Type B pancreatic cell (in vitro differentiated cells): ENCODE results near the gene STX1B. TPM values are rescaled to one million over a fixed set of nuclear protein-coding genes. Genes with fewer than 3 reads are reported as not detected.
"Not testable (repeated sequence)": the region's sequence is repeated elsewhere in the genome, so short reads cannot be mapped to it uniquely, and the experiment has no call there.

ENCODE experiments used
- DNase-seq: peaks from one replicate; pipeline ENCODE4 v3.0.0; 2021; ENCODE audit warnings: mixed read lengths; ENCODE audit not compliant: unreplicated experiment; ENCODE audit errors: extremely low spot score
- H3K27ac Mint-ChIP-seq: 2 replicates; pipeline ENCODE4 v1.8.0; 2021; ENCODE audit warnings: mild to moderate bottlenecking, mixed read lengths
- H3K27me3 Mint-ChIP-seq: 2 replicates; pipeline ENCODE4 v1.8.0; 2021; ENCODE audit warnings: mixed read lengths
- H3K36me3 Mint-ChIP-seq: 2 replicates; pipeline ENCODE4 v1.8.0; 2021; ENCODE audit warnings: mixed read lengths
- H3K4me1 Mint-ChIP-seq: one replicate; pipeline ENCODE4 v1.8.0; 2021; ENCODE audit warnings: mixed read lengths; ENCODE audit not compliant: unreplicated experiment
- H3K4me3 Mint-ChIP-seq: 2 replicates; pipeline ENCODE4 v1.8.0; 2021; ENCODE audit warnings: mild to moderate bottlenecking, mixed read lengths
- H3K9me3 Mint-ChIP-seq: 2 replicates; pipeline ENCODE4 v1.8.0; 2021; ENCODE audit warnings: mixed read lengths
- total RNA-seq: library from RNA; stranded (reverse); gene quantifications from 2 replicates; pipeline ENCODE4 v1.2.1, GENCODE V29; 2021; ENCODE audit warnings: low replicate concordance
- TF ChIP-seq, protein P1 (sequence below): fragments of 200-600 bp; sonication (generic); conservative IDR thresholded peaks from 2 replicates; pipeline ENCODE4 v1.5.0; 2021; ENCODE audit warnings: antibody characterized with exemption, mild to moderate bottlenecking

The STX1B gene
- total RNA-seq, 1 donor from 2014 or later, result 9.9 TPM

DNA sequence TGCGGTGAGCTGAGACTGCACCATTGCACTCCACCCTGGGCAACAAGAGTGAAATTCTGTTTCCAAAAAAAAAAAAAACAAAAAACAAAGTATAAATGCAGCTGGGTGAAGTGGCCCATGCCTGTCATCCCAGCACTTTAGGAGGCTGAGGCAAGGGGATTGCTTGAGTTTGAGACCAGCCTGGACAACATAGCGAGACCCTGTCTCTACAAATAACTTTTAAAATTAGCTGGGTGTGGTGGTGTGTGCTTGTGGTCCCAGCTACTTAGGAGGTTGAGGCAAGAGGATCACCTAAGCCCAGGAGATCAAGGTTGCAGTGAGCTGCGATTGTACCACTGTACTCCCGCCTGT lies 12.8 kb upstream of the STX1B start:
- H3K27ac Mint-ChIP-seq, result no peak overlapping the region
- H3K27me3 Mint-ChIP-seq, result no peaks in the 10 kb centered on the region
- TF ChIP-seq, protein P1, sequence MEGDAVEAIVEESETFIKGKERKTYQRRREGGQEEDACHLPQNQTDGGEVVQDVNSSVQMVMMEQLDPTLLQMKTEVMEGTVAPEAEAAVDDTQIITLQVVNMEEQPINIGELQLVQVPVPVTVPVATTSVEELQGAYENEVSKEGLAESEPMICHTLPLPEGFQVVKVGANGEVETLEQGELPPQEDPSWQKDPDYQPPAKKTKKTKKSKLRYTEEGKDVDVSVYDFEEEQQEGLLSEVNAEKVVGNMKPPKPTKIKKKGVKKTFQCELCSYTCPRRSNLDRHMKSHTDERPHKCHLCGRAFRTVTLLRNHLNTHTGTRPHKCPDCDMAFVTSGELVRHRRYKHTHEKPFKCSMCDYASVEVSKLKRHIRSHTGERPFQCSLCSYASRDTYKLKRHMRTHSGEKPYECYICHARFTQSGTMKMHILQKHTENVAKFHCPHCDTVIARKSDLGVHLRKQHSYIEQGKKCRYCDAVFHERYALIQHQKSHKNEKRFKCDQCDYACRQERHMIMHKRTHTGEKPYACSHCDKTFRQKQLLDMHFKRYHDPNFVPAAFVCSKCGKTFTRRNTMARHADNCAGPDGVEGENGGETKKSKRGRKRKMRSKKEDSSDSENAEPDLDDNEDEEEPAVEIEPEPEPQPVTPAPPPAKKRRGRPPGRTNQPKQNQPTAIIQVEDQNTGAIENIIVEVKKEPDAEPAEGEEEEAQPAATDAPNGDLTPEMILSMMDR, result no peak
- no peaks in the 10 kb centered on the region for H3K4me1 Mint-ChIP-seq
- no peak for DNase-seq
- H3K4me3 Mint-ChIP-seq, result no peak overlapping the region
- H3K9me3 Mint-ChIP-seq, result no peaks in the 10 kb centered on the region
- no peaks in the 10 kb centered on the region for H3K36me3 Mint-ChIP-seq

DNA sequence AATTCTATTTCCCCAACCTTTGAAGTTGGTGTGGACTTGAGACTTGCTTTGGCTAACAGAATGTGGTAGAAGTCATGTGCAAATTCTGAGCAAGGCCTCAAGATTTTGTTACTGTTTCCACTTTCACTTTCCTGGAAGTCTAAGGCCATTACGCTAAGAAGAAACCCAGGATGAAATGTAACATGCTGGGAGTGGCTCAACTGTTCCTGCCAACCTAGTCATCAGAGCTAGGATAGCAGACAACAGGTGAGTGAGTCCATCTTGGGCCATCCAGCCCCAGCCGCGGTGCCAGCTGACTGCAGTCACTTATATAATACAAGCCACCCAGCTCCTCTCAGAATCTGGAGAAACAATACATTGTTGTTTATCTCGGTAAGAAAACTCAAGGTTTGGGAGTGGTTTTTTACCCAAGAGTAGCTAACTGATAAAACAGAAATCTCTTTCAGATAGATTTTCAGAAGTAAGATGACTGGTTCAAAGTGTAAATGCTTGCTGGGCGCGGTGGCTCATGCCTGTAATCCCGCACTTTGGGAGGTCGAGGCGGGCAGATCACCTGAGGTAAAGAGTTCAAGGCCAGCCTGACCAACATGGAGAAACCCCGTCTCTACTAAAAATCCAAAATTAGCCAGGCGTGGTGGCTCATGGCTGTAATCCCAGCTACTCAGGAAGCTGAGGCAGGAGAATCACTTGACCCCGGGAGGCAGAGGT lies 12.3 kb upstream of the STX1B start:
- no peaks in the 10 kb centered on the region for H3K4me1 Mint-ChIP-seq
- H3K36me3 Mint-ChIP-seq, result no peaks in the 10 kb centered on the region
- H3K9me3 Mint-ChIP-seq, result no peaks in the 10 kb centered on the region
- no peak for DNase-seq
- H3K4me3 Mint-ChIP-seq, result no peak overlapping the region
- no peak overlapping the region for H3K27ac Mint-ChIP-seq
- no peaks in the 10 kb centered on the region for H3K27me3 Mint-ChIP-seq
- TF ChIP-seq, protein P1, result no peak

DNA sequence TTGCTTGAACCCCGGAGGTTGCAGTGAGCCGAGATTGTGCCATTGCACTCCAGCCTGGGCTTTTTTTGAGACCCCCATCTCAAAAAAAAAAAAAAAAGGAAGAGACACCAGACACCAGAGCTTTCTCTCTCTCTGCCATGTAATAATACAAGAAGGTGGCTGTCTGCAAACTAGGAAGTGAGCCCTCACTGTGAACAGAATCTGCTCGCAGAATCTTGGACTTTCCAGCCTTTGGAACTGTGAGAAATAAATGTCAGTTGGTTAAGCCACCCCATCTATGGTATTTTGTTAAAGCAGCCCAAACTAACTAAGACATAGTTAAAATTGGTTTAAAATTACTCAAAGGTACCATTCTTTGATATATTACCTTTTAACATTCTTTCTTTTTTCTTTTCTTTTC lies 10.1 kb upstream of the STX1B start:
- no peaks in the 10 kb centered on the region for H3K9me3 Mint-ChIP-seq
- H3K4me1 Mint-ChIP-seq, result no peaks in the 10 kb centered on the region
- no peak for DNase-seq
- TF ChIP-seq, protein P1, result no peak
- H3K4me3 Mint-ChIP-seq, result no peak overlapping the region
- no peaks in the 10 kb centered on the region for H3K27me3 Mint-ChIP-seq
- H3K27ac Mint-ChIP-seq, result no peak overlapping the region
- no peaks in the 10 kb centered on the region for H3K36me3 Mint-ChIP-seq

DNA sequence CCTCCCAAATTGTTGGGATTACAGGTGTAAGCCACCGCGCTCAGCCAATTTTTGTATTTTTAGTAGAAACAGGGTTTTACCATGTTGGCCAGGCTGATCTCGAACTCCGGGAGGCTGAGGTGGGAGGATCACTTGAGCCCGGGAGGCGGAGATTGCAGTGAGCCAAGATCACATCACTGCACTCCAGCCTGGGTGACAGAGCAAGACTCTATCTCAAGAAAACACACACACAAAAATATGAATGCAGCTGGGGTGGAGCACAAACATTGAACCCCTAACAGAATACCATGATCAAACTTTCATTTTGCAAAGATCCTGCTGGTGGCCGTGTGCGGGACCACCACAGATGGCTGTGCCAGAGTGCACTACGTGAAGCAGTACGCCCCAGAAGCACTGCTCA lies 7.3 kb upstream of the STX1B start:
- not testable (repeated sequence) for H3K4me1 Mint-ChIP-seq, H3K27ac Mint-ChIP-seq, DNase-seq, H3K9me3 Mint-ChIP-seq, H3K4me3 Mint-ChIP-seq, H3K36me3 Mint-ChIP-seq
- peaks cover 22% of the 10 kb centered on the region for H3K27me3 Mint-ChIP-seq

DNA sequence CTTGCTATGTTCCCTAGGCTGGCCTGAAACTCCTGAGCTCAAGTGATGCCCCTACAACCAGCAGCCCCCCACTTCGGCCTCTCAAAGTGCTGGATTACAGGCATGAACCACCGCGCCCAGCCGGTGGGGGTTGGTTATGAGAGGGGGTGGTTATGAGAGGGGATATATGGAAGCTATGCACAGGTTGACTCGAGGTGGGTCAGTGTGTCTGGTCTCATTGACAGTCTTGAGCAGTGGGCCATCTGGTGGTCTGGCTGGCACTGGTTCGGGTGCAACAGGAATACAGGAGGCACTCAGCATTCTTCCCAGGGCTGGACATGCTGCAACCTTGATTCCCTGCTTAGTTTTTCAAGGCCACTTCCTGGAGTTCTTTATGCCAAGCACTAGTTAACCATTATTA lies 5.6 kb upstream of the STX1B start:
- no peak overlapping the region for H3K4me3 Mint-ChIP-seq
- TF ChIP-seq, protein P1, result no peak
- H3K27ac Mint-ChIP-seq, result no peak overlapping the region
- H3K27me3 Mint-ChIP-seq, result peaks cover 40% of the 10 kb centered on the region
- H3K9me3 Mint-ChIP-seq, result no peaks in the 10 kb centered on the region
- H3K4me1 Mint-ChIP-seq, result no peaks in the 10 kb centered on the region
- no peak for DNase-seq
- H3K36me3 Mint-ChIP-seq, result no peaks in the 10 kb centered on the region

DNA sequence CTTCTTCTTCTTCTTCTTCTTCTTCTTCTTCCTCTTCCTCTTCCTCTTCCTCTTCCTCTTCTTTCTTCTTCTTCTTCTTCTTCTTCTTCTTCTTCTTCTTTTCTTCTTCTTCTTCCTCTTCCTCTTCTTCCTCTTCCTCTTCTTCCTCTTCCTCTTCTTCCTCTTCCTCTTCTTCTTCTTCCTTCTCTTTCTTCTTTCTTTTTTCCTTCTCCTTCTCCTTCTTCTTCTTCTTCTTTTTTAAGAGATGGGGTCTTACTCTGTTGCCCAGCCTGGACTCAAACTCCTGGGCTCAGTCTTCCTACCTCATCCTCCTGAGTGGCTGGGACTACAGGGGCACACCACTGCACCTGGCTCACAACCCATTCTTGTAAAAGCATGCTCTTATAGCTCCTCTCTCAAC lies 2.9 kb upstream of the STX1B start:
- peaks cover 55% of the 10 kb centered on the region for H3K27me3 Mint-ChIP-seq
- not testable (repeated sequence) for H3K9me3 Mint-ChIP-seq, H3K27ac Mint-ChIP-seq, H3K36me3 Mint-ChIP-seq, DNase-seq, H3K4me1 Mint-ChIP-seq, H3K4me3 Mint-ChIP-seq

DNA sequence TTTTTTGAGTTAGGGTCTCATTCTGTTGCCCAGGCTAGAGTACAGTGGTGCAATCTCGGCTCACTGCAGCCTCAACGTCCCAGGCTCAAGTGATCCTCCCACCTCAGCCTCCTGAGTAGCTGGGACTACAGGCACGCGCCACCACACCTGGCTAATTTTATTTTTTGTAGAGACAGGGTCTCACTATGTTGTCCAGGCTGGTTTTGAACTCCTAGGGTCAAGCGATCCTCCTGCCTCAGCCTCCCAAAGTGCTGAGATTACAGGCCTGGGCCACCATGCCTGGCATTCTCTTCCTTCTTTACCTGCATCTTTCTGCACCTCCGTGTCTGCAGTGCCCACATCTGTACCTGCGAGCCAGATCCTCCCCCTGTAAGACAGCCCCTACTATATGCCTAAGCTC lies 1.4 kb upstream of the STX1B start:
- peaks cover 59% of the 10 kb centered on the region for H3K27me3 Mint-ChIP-seq

More for the DNA sequence above, 1.4 kb upstream of the STX1B start:
- not testable (repeated sequence) for H3K4me1 Mint-ChIP-seq, H3K36me3 Mint-ChIP-seq, DNase-seq, H3K9me3 Mint-ChIP-seq, H3K27ac Mint-ChIP-seq
- H3K4me3 Mint-ChIP-seq, result peak overlapping the region; percentile 79
